CD14-positive monocyte (primary cell): ENCODE results near the gene ARL9. TPM values are rescaled to one million over a fixed set of nuclear protein-coding genes. Genes with fewer than 3 reads are reported as not detected.

Experiments used
- DNase-seq, 3 donors: peaks; one replicate each; pipeline ENCODE4 v3.0.0-alpha.2; 2011 to 2022
- H2AFZ ChIP-seq: 2 replicates; pipeline ENCODE4 v1.6.0; 2012; ENCODE audit warnings: mild to moderate bottlenecking, low read depth, low read length, inconsistent platforms; ENCODE audit not compliant: insufficient read depth, poor library complexity, severe bottlenecking
- H3K27ac ChIP-seq, 2 donors: 1 replicate in 1 of 2; 2 replicates in 1 of 2; pipeline ENCODE4 v1.5.1; 2012 to 2013; ENCODE audit warnings: low read length in 2 of 2, control low read depth in 1 of 2, inconsistent platforms in 1 of 2, low read depth in 1 of 2, mild to moderate bottlenecking in 1 of 2
- H3K27me3 ChIP-seq, 2 donors: one replicate each; pipeline versions ENCODE4 v1.6.0 to v1.6.1; 2011 to 2013; ENCODE audit warnings: low read length in 2 of 2; ENCODE audit not compliant: control insufficient read depth in 2 of 2, insufficient read depth in 2 of 2
- H3K36me3 ChIP-seq, 2 donors: replicated peaks in 1 of 2; 1 replicate in 1 of 2; 2 replicates in 1 of 2; pipeline versions ENCODE4 v1.5.1 to v1.6.1; 2012 to 2013; ENCODE audit warnings: low read length in 2 of 2, control low read depth in 1 of 2, inconsistent platforms in 1 of 2, mild to moderate bottlenecking in 1 of 2; ENCODE audit not compliant: insufficient read depth in 2 of 2, control insufficient read depth in 1 of 2
- H3K4me1 ChIP-seq, 2 donors: 1 replicate in 1 of 2; 2 replicates in 1 of 2; pipeline versions ENCODE4 v1.5.1 to v1.6.1; 2012 to 2013; ENCODE audit warnings: low read length in 2 of 2, control low read depth in 1 of 2, inconsistent platforms in 1 of 2, mild to moderate bottlenecking in 1 of 2, moderate library complexity in 1 of 2; ENCODE audit not compliant: insufficient read depth in 2 of 2, control insufficient read depth in 1 of 2
- H3K4me2 ChIP-seq: replicated peaks from 2 replicates; pipeline ENCODE3; 2012; ENCODE audit warnings: low read length, moderate library complexity, mild to moderate bottlenecking; ENCODE audit not compliant: poor library complexity, severe bottlenecking; ENCODE audit errors: extremely low read depth
- H3K4me3 ChIP-seq, 3 experiments: fragments of 200-600 bp in 1 of 3; sonication (generic) in 1 of 3; replicated peaks in 1 of 3; 1 replicate in 2 of 3; 2 replicates in 1 of 3; pipeline ENCODE4 v1.5.1; 2011 to 2013; ENCODE audit warnings: low read length in 3 of 3, mild to moderate bottlenecking in 3 of 3, control low read depth in 2 of 3, low read depth in 2 of 3, inconsistent platforms in 1 of 3, moderate library complexity in 1 of 3
- H3K79me2 ChIP-seq: 2 replicates; pipeline ENCODE4 v1.6.0; 2012; ENCODE audit warnings: mild to moderate bottlenecking, control low read depth, inconsistent platforms, low read length, moderate library complexity; ENCODE audit not compliant: insufficient read depth
- H3K9ac ChIP-seq: 2 replicates; pipeline ENCODE4 v1.6.0; 2017; ENCODE audit warnings: low read length, mild to moderate bottlenecking; ENCODE audit not compliant: insufficient read depth, poor library complexity, severe bottlenecking
- H3K9me3 ChIP-seq, 2 donors: replicated peaks in 1 of 2; 1 replicate in 1 of 2; 2 replicates in 1 of 2; pipeline versions ENCODE4 v1.5.1 to v1.6.1; 2012 to 2013; ENCODE audit warnings: low read length in 2 of 2, control low read depth in 1 of 2; ENCODE audit not compliant: control insufficient read depth in 1 of 2, insufficient read depth in 1 of 2
- H4K20me1 ChIP-seq: 2 replicates; pipeline ENCODE4 v1.6.0; 2012; ENCODE audit warnings: mild to moderate bottlenecking, low read length, control low read depth, moderate library complexity; ENCODE audit not compliant: insufficient read depth
- H3K27ac Mint-ChIP-seq, 7 donors: one replicate each; pipeline ENCODE4 v1.8.0; 2020; ENCODE audit warnings: mild to moderate bottlenecking in 7 of 7, mixed read lengths in 7 of 7, moderate library complexity in 6 of 7, inconsistent platforms in 2 of 7
- H3K27me3 Mint-ChIP-seq, 3 donors: one replicate each; pipeline ENCODE4 v1.8.0; 2021 to 2022; ENCODE audit warnings: low read depth in 3 of 3, mild to moderate bottlenecking in 3 of 3, mixed read lengths in 3 of 3, moderate library complexity in 3 of 3, inconsistent platforms in 1 of 3
- H3K36me3 Mint-ChIP-seq, 2 donors: one replicate each; pipeline ENCODE4 v1.8.0; 2020; ENCODE audit warnings: mixed read lengths in 2 of 2, inconsistent platforms in 1 of 2, mild to moderate bottlenecking in 1 of 2
- H3K4me1 Mint-ChIP-seq: one replicate; pipeline ENCODE4 v1.8.0; 2020; ENCODE audit warnings: mild to moderate bottlenecking, mixed read lengths
- H3K4me3 Mint-ChIP-seq, 2 donors: one replicate each; pipeline ENCODE4 v1.8.0; 2020; ENCODE audit warnings: mild to moderate bottlenecking in 2 of 2, mixed read lengths in 2 of 2, moderate library complexity in 1 of 2
- H3K9me3 Mint-ChIP-seq, 7 donors: one replicate each; pipeline ENCODE4 v1.8.0; 2020 to 2022; ENCODE audit warnings: mixed read lengths in 7 of 7, mild to moderate bottlenecking in 6 of 7, moderate library complexity in 6 of 7, inconsistent platforms in 2 of 7
- WGBS: methylation state at CpG from one replicate; pipeline ENCODE4 v1.1.5; 2013; ENCODE audit warnings: missing lambda C conversion rate; ENCODE audit not compliant: insufficient coverage; 5-methylcytosine and 5-hydroxymethylcytosine counted together
- intact Hi-C, 2 donors: fragments of 100-400 bp; cut with micrococcal nuclease; formaldehyde crosslinking; loops; one replicate each; pipeline versions ENCODE4 v1.15.0 to v1.15.1; 2023
- polyA plus RNA-seq, 3 donors: library from polyadenylated mRNA; depleted of rRNA in 1 of 3; unstranded in 2 of 3; stranded (reverse) in 1 of 3; fragments of 300-500 nt in 2 of 3; fragments of >200 nt in 1 of 3; fragmentation: Illumina TruSeq in 2 of 3; gene quantifications; 1 replicate in 2 of 3; 2 replicates in 1 of 3; pipeline ENCODE4 v1.2.3, GENCODE V29; 2012 to 2021
- TF ChIP-seq, protein P1 (sequence below): fragments of 200-600 bp; IDR thresholded peaks from one replicate; pipeline ENCODE4 v1.8.0; 2022; ENCODE audit warnings: antibody characterized with exemption, mild to moderate bottlenecking

The ARL9 gene
- polyA plus RNA-seq, 3 donors = not detected

DNA sequence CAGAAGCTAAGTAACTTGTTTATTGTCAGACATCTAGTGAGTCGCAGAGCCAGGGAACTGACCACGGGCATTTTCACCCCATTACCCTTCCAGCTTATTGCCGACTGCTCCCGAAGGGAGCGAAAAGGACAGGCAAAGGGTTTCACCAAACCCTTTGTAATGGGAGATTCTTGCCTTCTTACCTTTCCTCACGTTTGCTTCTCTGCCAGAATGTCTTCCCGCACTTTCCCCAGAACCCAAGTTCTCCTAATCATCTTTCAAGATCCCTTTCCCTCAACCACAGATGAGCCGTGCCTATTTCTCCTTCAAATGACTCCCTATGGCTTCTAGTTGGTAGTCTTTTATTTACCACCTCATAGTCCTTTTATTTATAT is 38.7 kb upstream of the ARL9 start:
- Mint-ChIP-seq H3K4me3 (peak overlapping the region; percentile 98 to 99), H3K9me3 (no peaks in the 10 kb centered on the region), H3K4me1 (peaks cover 45% of the 10 kb centered on the region), H3K27ac (peak overlapping the region; percentile 92 to 98 (median 96)), H3K36me3 (peaks cover 15 to 31% of the 10 kb centered on the region in 2 donors), H3K27me3 (no peaks in the 10 kb centered on the region)
- WGBS = 0% methylated on average over 4 of the region's 8 CpGs
- peak overlapping the region; percentile 94 for H3K4me2 ChIP-seq
- H3K27ac ChIP-seq = peak overlapping the region; percentile 76 to 91
- peaks cover 28 to 44% of the 10 kb centered on the region in 2 donors for H3K4me1 ChIP-seq
- peaks cover 17 to 42% of the 10 kb centered on the region in 2 donors for H3K36me3 ChIP-seq
- no peak for DNase-seq
- peak overlapping the region; percentile 99 for H2AFZ ChIP-seq
- no peaks in the 10 kb centered on the region for H3K9me3 ChIP-seq
- peak overlapping the region; percentile 90 for H3K9ac ChIP-seq
- H3K27me3 ChIP-seq = no peaks in the 10 kb centered on the region
- intact Hi-C loops = loop anchor here (5.0 to 10.0 kb wide), 2 partner anchors 35 to 438 kb away; partner anchors contain the start of gene REST (in 1 of the 2)
- TF ChIP-seq, protein P1, sequence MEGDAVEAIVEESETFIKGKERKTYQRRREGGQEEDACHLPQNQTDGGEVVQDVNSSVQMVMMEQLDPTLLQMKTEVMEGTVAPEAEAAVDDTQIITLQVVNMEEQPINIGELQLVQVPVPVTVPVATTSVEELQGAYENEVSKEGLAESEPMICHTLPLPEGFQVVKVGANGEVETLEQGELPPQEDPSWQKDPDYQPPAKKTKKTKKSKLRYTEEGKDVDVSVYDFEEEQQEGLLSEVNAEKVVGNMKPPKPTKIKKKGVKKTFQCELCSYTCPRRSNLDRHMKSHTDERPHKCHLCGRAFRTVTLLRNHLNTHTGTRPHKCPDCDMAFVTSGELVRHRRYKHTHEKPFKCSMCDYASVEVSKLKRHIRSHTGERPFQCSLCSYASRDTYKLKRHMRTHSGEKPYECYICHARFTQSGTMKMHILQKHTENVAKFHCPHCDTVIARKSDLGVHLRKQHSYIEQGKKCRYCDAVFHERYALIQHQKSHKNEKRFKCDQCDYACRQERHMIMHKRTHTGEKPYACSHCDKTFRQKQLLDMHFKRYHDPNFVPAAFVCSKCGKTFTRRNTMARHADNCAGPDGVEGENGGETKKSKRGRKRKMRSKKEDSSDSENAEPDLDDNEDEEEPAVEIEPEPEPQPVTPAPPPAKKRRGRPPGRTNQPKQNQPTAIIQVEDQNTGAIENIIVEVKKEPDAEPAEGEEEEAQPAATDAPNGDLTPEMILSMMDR = no peak
- H3K79me2 ChIP-seq = peaks cover 71% of the 10 kb centered on the region
- H3K4me3 ChIP-seq = peak overlapping the region; percentile 90 to 98 (median 92)
- peaks cover 21% of the 10 kb centered on the region for H4K20me1 ChIP-seq

GRCh38 chr4:56467284-56468096 is 38.1 kb upstream of the ARL9 start, which contains the start of gene SRP72:
SRP72 (plus strand) TSS chr4:56467617; CDS start chr4:56467636, 19 bp downstream.
- Histone ChIP-seq H3K4me2 (peak within 1 kb of the TSS; percentile 94), H2AFZ (peak within 1 kb of the TSS; percentile 99), H3K79me2 (peaks cover 71% of the 10 kb centered on the region), H3K4me3 (peak within 1 kb of the TSS; percentile 90 to 98 (median 92)), H3K27ac (peak within 1 kb of the TSS; percentile 76 to 91), H3K9me3 (no peaks in the 10 kb centered on the region), H3K27me3 (no peaks in the 10 kb centered on the region), H3K36me3 (peaks cover 18 to 42% of the 10 kb centered on the region in 2 donors), H3K4me1 (peaks cover 28 to 44% of the 10 kb centered on the region in 2 donors), H3K9ac (peak within 1 kb of the TSS; percentile 90), H4K20me1 (peaks cover 21% of the 10 kb centered on the region)
- H3K4me1 Mint-ChIP-seq = peaks cover 45% of the 10 kb centered on the region
- H3K27ac Mint-ChIP-seq = peak within 1 kb of the TSS; percentile 92 to 98 (median 96)
- H3K4me3 Mint-ChIP-seq = peak within 1 kb of the TSS; percentile 98 to 99
- no peaks in the 10 kb centered on the region for H3K9me3 Mint-ChIP-seq
- H3K36me3 Mint-ChIP-seq = peaks cover 13 to 33% of the 10 kb centered on the region in 2 donors
- H3K27me3 Mint-ChIP-seq = no peaks in the 10 kb centered on the region
- under 1% methylated on average over 59 of the region's 62 CpGs for WGBS
- peak; percentile 77 to 80 (median 79) for DNase-seq
- TF ChIP-seq, protein P1 = no peak
- intact Hi-C loops = loop anchor here (5.0 to 10.0 kb wide), 2 partner anchors 35 to 437 kb away; partner anchors contain the start of gene REST (in 1 of the 2)
